ENCODE measurements around the gene GRIK4.

DNA sequence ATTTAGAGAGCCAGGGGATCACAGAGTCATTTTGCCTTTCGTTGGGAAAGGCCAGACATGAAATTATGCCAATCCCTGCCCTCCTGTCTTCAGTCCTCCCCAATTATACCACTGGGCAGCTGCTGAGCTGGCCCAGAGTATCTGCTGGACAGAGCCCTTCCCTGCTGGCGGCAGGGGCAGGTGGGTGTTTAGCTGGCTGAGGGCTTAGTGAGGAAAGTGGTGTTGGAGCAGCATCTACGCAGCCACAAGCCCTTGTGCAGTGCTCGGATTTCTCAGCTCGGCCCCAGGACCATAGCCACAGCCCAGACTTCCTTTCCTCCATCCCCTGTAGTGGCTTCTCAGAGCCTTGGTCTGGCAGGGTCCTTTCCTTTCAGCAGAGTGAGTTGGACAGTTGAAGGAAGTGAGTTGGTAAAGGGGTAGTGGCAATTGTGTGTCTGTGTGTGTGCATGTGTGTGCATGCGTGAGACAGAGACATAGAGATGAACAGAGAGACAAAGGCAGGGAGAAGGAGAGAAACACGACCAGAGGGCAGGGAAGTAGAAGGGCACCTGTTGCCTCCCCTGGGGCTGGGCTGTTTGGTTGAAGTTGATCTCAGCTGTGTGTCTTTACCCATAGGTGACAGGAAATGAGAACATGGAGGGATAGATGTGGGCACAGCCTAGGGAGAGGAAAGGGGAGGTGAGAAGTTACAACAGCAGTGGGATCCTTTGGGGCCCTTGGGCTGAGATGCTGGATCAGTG, 66.2 kb downstream of the GRIK4 start:
- TF ChIP-seq SMC3 (conservative IDR thresholded peaks at IDR 0.05; ENCODE audit: insufficient read depth, low read depth, low read length) (no peak), TEAD1 (CRISPR knock-in tag; IDR thresholded peaks at IDR 0.05) (no peak), POLR2AphosphoS5 (IDR thresholded peaks at IDR 0.05; ENCODE audit: control insufficient read depth, insufficient read depth, low read depth, low read length) (no peak), SMAD1 (IDR thresholded peaks at IDR 0.05; ENCODE audit: low read depth, low read length, partially characterized antibody) (no peak), ZFX (CRISPR knock-in tag; IDR thresholded peaks at IDR 0.05) (no peak), RBM14 (IDR thresholded peaks at IDR 0.05; ENCODE audit: borderline replicate concordance, insufficient read depth, low read depth, low read length) (no peak), CEBPB (tag; IDR thresholded peaks at IDR 0.05) (no peak), ZNF239 (CRISPR knock-in tag; IDR thresholded peaks at IDR 0.05) (no peak)
- TF ChIP-seq, protein P1, sequence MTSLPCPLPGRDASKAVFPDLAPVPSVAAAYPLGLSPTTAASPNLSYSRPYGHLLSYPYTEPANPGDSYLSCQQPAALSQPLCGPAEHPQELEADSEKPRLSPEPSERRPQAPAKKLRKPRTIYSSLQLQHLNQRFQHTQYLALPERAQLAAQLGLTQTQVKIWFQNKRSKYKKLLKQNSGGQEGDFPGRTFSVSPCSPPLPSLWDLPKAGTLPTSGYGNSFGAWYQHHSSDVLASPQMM (CRISPR knock-in tag; IDR thresholded peaks at IDR 0.05) = no peak
- TF ChIP-seq, protein P2, sequence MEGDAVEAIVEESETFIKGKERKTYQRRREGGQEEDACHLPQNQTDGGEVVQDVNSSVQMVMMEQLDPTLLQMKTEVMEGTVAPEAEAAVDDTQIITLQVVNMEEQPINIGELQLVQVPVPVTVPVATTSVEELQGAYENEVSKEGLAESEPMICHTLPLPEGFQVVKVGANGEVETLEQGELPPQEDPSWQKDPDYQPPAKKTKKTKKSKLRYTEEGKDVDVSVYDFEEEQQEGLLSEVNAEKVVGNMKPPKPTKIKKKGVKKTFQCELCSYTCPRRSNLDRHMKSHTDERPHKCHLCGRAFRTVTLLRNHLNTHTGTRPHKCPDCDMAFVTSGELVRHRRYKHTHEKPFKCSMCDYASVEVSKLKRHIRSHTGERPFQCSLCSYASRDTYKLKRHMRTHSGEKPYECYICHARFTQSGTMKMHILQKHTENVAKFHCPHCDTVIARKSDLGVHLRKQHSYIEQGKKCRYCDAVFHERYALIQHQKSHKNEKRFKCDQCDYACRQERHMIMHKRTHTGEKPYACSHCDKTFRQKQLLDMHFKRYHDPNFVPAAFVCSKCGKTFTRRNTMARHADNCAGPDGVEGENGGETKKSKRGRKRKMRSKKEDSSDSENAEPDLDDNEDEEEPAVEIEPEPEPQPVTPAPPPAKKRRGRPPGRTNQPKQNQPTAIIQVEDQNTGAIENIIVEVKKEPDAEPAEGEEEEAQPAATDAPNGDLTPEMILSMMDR (IDR thresholded peaks at IDR 0.05 in 2 of 3, conservative IDR thresholded peaks at IDR 0.05 in 1 of 3; ENCODE audit: insufficient read depth in 2 of 3, low read depth in 1 of 3, low read length in 3 of 3) = no peak

Data from K562 (cell line).